HG03571 (cell line): ENCODE results near the gene EHBP1L1.

Experiments used
- ATAC-seq: cut with Tn5 transposase; IDR thresholded peaks from one replicate; pipeline ENCODE4 v1.9.1; 2021; ENCODE audit not compliant: unreplicated experiment

The EHBP1L1 gene

DNA sequence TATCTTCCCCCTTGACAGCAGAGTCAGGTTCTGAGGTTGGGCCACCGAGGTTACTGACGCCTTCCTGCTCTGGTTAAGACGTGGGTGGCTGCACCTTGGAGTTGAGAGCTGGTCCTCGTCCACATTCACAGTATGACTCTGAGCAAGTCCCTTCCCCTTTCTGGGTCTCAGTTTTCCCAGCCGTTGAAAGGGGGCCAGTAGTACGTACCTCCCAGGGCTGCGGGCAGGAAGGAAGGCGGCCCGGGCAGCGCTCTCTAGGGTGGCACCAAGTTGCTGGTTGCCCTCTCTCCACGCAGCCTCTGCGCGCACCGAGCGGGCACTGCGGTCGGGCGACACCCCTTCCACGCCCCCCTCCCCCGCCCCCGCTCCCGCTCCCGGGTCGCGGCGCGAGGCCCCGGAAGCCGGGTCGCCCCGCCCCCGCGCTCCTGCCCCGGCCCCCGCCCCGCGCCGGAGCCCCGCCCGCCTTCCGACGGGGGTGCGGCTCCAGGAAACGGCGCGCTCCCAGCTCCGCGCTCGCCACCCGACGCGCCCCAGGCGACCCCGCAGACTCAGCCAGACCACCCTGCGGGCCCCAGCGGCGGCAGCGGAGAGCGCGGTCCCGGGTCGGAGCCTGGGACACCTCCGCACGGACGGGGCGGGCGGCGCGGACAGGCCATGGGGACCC is at the start of gene EHBP1L1:
EHBP1L1 (plus strand) TSS at position 486 of the 664 bp plus-strand sequence. CDS start 250 bp downstream, outside the sequence.
- ATAC-seq: no peak

DNA sequence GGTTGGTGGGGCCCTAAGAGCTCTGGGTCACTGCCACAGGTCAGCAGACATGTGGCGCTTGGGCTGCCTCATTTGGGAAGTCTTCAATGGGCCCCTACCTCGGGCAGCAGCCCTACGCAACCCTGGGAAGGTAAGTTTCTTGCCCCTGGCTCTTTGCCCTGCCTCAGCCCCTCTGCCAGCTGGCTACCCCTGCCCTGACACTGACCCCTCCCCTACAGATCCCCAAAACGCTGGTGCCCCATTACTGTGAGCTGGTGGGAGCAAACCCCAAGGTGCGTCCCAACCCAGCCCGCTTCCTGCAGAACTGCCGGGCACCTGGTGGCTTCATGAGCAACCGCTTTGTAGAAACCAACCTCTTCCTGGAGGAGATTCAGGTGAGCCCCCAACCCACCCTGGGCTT is 49.1 kb upstream of the EHBP1L1 start:
- ATAC-seq: no peak

DNA sequence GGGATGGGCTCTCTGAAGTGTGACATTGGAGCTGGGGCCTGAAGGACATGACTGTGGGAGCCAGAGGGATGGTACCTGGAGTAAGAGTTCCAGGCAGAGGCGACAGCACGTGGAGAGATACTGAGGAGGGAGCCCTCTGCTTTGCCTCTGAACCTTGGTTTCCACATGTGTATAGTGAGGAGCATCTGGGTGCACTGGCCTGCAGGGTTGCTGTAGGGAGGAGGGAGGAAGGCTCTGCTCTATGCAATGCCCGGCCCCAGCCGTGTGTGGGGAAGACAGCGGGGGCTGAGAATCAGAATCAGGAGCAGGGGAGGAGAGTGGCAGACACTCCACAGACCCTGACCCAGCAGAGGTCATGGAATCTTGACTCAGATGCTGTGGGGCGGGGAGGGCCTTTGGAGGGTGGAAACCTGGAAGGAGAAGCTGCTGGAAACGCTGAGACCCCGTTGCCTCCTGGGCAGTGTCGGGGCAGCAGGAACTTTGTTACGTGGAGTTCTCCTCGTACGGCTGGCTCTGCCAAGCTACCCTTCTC is 47.0 kb upstream of the EHBP1L1 start:
- ATAC-seq: no peak

DNA sequence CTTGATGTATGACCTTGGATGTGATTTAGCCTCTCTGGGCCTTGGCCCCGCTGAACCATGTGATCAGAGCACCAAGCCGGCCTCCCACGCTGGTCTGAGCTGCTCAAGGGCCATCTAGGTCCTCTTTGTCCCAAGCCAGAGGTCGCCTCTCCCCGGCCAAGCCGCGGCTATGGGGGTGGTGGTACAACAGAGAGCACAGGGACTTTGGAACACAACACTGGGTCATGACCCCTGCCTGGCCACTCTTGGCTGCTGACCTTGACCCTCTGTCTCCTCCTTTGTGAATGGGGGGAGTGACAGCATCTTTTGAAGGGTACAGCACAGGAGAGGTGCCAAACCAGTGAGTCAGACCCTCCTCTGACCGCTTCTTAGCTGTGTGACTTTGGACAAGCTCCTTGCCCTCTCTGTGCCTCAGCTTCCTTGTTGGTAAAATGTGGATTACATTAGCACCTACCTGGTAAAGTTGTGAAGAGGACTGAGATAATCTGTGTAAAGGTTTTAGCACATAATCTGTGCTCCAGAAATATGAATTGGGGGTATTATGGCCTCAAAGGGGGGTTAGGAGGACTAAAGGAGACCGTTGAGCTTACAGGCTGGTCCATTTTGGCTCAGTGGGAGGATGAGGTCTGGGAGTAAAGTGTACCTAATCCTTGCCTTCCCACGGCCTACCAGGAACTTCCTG is 46.2 kb upstream of the EHBP1L1 start:
- ATAC-seq: no peak

DNA sequence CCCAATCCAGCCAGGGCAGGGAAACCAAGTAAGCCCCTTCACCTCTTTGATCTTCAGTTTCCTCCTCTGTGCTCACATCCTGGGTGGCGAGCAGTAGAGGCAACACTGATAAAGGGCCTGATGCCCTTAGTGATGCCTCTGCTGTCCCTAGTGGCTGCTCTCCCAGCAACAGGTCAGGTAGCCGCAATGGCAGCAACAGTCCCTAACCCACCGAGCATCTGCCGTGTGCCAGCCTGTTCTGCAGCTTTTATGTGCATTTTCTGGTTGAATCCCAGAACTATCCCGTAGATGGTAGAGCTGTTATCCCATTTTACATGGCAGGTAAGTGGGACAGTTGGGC is 45.7 kb upstream of the EHBP1L1 start:
- ATAC-seq: no peak

DNA sequence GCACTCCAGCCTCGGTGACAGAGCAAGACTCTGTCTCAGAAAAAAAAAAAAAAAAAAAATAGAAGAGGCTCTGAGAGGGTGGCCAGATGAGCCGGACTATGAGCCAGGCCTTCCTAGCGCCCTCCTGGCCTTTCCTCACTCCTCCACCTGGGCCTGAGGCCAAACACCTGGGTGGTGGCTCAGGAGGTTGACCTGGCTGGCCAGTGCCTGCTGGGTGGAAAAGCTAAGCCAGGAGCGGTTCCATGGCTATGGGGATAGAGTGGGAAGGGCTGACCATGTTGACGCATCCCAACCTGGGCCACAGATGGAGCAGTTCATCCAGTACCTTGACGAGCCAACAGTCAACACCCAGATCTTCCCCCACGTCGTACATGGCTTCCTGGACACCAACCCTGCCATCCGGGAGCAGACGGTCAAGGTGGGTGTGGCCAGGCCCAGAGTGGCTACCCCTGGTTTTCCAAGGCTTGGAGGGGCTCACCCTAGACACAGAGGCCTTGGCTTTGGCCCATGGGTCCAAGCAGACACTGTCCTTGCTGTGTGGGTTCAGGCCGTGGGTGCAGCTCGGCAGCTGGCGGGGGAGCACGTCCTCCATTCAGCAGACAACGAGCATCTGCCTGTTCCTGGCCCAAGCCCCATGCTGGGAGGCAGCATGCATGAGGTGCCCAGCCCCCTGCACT is 43.3 kb upstream of the EHBP1L1 start:
- no peak for ATAC-seq

DNA sequence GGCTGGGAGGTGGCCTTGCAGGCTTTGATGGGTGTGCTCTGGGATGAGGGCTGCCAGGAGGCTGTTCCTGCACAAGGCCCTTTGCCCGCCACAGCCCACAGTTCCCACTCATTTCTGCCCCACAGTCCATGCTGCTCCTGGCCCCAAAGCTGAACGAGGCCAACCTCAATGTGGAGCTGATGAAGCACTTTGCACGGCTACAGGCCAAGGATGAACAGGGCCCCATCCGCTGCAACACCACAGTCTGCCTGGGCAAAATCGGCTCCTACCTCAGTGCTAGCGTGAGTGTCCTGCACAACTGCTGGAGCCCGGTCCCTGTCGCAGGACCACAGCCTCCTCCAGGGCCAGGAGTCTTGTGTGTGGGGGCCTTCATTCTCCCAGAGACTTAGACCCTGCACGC is 40.8 kb upstream of the EHBP1L1 start:
- ATAC-seq: no peak

DNA sequence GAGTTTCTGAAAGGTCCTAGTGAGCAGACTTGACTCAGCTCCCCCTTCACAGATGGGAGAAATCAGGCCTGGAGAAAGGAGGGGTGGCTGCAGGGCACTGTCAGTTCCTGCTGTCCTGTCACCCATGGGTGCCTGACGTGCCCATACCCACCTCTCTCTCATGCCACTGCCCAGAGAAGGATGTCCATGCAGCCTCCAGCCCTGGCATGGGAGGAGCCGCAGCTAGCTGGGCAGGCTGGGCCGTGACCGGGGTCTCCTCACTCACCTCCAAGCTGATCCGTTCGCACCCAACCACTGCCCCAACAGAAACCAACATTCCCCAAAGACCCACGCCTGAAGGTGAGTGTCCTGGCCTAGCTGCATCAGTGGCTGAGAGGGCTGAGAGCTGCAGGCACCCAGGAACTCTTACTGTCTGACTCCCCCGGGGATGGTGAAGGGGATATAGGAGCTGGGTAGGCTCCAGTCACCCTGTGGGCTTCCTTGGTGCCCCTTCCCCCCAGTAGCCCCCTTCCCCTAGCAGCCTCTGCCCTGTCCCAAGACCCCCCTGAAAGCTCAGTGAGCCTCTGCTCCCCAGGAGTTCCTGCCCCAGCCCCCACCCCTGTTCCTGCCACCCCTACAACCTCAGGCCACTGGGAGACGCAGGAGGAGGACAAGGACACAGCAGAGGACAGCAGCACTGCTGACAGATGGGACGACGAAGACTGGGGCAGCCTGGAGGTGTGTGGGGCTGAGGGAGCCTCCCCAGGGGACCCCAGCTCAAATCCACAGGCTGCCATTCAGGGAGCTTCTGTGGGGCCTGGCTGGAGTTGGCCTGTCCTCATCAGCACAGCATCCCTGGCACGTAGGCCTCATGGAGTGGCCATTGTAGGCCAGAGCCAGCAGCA is 39.2 kb upstream of the EHBP1L1 start:
- no peak for ATAC-seq

DNA sequence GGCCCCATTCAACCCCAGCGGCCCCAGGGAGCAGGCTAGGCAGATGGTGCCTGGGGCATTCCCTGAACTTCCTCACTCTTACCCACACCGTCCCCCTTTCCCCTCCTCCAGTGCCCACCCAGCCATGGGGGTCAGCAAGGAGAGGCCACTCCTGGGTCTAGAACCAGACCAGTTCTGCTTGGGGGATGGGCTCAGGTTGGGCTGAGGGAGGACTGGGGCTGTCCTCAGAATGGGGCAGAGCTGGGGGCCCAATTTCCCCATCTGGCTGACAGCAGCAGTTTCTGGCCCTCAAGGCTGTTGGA is 38.6 kb upstream of the EHBP1L1 start:
- no peak for ATAC-seq

DNA sequence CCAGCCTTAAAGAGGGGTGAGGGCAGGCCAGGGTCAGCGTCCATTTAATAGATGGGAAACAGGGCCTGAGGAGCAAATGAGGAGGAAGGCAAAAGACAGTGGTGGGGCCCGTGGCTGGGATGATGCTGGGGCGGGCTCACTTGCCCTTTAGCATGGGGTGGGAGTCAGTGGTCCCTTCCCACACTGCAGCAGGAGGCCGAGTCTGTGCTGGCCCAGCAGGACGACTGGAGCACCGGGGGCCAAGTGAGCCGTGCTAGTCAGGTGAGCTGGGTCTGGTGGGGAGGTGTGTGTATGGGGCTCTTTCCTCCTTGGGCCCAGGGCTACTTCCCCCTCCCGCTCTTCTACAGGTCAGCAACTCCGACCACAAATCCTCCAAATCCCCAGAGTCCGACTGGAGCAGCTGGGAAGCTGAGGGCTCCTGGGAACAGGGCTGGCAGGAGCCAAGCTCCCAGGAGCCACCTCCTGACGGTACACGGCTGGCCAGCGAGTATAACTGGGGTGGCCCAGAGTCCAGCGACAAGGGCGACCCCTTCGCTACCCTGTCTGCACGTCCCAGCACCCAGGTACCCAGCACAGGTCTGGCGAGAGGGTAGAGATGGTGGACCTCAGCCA is 38.1 kb upstream of the EHBP1L1 start:
- no peak for ATAC-seq

DNA sequence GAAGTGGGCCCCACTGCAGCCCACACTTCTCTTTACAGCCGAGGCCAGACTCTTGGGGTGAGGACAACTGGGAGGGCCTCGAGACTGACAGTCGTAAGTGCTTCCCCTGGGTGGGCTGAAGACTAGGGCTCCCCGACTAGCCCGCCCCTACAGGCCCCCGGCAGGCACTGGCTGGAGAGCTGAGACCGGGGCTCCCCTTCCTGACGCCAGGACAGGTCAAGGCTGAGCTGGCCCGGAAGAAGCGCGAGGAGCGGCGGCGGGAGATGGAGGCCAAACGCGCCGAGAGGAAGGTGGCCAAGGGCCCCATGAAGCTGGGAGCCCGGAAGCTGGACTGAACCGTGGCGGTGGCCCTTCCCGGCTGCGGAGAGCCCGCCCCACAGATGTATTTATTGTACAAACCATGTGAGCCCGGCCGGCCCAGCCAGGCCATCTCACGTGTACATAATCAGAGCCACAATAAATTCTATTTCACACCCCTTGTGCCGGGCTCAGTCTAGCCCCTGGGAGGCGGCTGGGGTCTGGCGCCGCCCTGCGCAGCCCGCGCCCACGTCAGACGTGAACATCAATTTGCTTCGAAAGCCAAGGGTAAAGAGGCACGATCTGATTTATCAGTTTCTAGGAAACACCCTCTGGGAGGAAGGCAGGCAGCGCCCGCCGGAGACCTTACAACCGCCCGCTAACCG is 37.5 kb upstream of the EHBP1L1 start:
- no peak for ATAC-seq

DNA sequence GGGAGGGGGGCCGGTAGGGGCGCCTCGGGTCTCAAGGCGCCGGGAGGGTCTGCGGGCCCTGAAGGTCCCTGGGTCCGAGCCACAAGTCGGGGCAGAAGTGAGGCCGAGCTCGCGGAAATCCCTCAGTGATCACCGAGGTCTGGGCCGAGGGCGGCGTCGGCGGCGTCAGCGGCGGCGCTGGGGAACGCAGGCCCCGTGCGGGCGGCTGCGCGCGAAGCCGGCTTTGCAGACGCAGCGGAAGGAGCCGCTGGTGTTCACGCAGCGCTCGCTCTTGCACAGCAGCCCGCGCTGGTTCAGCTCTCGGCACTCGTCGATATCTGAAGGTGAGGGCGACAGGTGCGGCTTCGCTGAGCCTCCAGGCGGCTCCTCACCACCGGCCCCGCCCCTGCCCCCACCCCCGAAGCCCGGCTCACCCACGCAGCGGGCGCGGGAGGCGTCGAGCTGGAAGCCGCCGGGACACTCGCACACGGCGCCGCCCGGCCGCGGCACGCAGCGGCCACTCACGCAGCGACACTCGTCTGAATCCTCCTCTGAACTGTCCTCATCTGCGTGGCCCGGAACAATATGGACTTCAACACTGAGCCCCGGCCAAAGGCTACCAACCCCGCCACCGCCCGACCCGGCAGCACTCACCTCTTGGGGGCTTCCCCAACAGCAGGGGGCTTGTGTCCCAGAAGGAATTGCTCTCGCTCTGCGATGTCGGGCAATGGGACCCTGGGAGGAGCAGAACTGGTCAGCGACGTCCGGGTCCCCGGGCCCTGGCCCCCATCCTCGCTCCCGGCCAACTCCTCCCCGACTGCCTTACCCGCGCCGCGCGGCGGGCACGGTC is 36.7 kb upstream of the EHBP1L1 start:
- no peak for ATAC-seq

DNA sequence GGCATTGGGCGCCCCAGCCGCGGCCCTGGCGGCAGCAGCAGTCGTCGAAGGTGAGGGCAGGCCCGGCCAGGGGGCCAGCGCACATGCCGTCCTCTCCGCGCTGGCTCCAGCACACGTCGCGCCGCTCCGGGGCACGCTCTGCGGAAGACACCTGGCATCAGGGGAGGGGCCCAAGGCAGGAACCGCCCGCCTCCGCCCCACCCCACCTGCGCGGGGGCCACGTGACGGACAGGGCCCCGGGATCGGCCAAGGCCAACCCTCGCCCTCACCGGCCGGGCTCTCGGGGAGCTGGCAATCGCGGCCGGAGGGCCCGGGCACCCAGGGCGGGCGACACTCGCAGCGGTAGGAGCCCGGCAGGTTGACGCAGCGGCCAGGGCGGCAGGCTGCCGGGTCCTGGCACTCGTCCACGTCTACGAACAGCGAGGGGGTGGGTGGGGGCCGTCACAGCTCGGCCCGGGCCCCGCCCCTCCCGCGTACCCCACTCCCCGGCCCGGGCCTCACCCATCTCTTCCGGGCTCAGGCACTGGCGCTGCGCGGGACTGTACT is 36.0 kb upstream of the EHBP1L1 start:
- ATAC-seq: peak; percentile 44

DNA sequence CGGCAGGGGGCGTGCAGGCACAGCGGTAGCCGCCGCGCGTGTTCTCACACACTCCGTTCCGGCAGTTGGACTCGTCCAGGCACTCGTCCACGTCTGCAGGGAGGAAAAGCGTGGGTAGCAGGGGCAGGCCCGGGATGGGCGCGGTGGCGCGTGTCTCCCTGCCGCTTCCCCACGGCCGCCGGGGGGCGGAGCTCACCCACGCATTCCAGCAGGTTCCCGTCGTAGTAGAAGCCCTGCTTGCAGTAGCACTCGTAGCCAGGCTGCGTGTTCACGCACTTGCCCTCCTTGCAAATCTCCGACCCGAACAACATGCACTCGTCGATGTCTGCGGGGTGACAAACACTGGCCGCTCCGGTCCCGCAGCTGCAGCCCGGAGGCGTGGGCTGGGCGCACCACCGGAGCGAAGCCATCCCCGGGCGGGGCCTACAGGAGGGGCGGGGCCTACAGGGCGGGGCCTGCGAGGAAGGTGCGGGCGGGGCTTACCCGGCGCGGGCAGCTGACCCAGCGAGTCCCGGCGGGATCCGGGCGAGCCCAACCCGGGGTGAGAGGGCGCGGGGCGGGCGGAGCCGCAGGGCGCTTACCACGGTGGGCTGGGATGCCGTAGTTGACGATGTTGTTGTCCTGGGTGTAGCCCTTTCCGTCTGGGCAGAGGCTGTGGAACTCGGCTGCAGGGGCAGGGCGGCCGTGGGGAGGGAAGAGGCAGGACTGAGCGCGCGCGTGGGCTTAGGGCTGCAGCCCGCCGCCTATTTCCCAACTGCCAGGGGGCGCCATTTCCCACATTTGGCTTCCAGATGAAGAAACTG is 35.4 kb upstream of the EHBP1L1 start:
- ATAC-seq: peak; percentile 51

DNA sequence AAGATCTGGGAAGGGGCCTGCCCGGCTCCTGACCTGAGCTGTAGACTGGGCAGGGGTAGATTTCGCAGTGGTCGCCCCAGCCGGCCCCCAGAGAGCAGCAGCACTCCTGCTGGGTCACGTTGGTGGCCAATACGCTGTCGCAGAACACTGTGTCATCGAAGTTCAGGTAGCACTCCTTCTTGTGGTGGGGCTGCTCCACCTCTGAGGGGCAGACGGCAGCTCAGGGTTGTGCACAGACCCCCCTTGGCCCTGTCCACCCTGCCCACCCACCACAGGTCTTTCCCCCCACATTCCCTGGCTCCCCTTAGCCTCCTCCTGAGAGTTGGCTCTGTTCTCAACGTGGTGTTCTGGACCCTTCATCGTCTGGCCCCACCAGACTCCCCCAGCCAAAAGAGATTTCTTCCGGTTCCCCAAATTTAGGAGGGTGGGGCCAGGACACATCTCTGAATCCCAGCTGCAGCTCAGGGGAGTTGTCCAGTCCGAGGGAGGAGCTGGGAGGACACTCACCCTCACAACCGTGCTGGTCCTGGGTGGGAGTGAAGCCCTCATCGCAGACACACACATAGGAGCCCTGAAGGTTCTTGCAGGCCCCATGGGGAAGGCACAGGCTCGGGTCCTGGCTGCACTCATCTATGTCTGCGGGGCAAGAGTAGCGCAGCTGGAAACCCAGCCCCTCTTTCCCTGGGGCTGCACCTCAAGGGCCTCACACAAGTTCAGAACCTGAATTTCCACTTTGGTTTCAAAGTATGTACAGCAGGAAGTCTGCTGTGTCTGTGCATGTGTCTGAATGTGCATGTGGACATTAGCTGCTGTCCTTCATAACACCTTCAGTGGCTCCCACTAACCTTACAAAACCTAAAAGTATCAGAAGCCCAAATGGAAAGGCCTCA is 34.5 kb upstream of the EHBP1L1 start:
- ATAC-seq: no peak

DNA sequence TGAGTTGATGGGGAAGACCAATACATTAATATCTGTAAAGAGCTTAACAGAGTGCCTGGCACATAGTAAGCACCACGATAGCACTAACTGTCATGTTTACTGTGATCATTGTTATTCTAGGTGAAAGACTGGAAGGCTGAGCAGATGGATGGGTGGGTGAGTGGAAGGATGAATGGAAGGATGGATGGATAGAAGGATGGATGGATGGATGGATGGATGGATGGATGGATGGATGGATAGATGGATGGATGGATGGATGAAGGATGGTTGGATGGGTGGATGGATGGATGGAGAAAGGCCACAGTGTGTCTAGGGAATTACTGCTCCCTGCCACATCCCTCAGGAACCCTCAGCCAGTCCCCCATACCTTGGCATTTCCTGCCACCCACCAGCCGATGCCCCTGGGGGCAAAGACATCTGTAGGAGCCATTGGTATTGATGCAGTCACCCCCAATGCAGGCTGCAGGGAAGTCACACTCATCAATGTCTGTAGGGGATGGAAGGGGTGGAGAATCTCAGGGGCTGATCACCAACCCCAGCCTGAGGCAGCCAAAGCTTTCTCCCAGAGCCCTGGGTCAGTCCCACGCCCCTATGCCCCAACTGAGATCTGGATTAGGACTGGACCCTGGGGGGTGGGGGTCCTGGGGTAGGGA is 33.0 kb upstream of the EHBP1L1 start:
- no peak for ATAC-seq

DNA sequence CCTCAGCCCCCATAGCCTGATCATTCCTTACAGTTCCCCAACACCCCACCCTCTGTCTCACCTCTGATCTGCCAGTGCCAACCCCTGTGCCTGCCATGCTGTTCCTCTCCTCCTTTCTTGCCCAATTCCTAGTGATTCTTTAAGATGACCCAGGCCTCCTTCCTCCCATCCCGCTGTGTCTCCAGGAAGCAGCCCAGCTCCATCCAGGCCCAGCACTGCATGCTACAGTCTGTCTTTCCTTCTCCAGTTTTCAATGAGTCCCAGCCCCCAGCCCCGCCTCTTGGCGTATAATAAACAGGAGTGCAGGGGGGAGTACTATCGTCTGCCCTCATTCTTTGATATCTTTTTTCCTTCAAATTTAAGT is 30.0 kb upstream of the EHBP1L1 start:
- no peak for ATAC-seq
